ENCODE results near the gene STK32A. TPM values are rescaled to one million over a fixed set of nuclear protein-coding genes. Genes with fewer than 3 reads are reported as not detected.

The STK32A gene
- total RNA-seq, 2 donors from 2014 or later, result 6.6 to 9.1 TPM

DNA sequence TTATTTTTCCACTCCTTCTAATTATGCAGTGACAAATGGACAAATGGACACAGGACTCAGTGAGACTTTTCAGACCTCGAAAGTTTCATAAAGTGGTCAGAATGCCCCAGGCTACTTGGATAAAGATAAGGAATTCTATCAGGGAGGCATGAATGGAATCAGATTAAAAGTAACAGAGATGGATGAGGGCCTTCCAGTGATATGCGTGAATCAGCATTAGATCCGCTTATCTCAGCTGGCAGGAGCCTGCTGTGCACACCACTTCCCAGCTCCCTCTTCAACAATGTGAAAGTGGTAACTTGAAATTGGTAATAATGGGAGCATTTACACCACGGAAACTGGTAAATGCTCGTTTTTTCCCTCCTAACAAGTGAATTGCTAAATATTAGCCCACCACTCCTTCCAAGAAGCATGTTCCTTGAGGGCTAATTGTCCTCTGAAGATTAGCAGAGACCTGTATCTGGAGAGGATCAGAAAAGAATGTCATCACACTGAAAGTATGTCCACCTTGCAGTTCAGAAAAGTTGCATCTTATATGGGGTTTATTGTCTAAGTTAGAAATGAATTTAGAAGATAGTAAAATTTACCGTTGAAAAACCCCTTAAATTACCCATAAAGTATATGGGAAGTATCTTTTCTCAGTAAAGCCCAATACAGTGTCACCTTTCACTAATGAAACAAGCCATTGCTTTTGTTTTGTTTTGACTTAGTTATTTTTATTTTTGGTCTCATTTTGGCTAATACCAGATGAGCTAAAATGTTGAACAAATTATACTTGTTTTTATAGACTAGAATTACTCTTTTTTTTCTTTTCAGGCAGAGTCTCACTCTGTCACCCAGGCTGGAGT, 149.7 kb downstream of the STK32A start:
- intact Hi-C loops (cut with DNase I), result no loop called here
- DNase-seq (no peak), ATAC-seq (no peak)
- no peaks in the 10 kb centered on the region for H3K27me3 ChIP-seq
- H3K4me3 ChIP-seq, result no peak overlapping the region
- no peaks in the 10 kb centered on the region for H3K36me3 ChIP-seq (replicated peaks in 1 of 2; ENCODE audit: insufficient read depth in 1 of 2, low read depth in 2 of 2)
- no peak overlapping the region for H3K27ac ChIP-seq
- TF ChIP-seq, protein P1, sequence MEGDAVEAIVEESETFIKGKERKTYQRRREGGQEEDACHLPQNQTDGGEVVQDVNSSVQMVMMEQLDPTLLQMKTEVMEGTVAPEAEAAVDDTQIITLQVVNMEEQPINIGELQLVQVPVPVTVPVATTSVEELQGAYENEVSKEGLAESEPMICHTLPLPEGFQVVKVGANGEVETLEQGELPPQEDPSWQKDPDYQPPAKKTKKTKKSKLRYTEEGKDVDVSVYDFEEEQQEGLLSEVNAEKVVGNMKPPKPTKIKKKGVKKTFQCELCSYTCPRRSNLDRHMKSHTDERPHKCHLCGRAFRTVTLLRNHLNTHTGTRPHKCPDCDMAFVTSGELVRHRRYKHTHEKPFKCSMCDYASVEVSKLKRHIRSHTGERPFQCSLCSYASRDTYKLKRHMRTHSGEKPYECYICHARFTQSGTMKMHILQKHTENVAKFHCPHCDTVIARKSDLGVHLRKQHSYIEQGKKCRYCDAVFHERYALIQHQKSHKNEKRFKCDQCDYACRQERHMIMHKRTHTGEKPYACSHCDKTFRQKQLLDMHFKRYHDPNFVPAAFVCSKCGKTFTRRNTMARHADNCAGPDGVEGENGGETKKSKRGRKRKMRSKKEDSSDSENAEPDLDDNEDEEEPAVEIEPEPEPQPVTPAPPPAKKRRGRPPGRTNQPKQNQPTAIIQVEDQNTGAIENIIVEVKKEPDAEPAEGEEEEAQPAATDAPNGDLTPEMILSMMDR (IDR thresholded peaks at IDR 0.05), result no peak
- no peak for TF ChIP-seq POLR2A (IDR thresholded peaks at IDR 0.05)
- 72 to 78% methylated on average over 6 of the region's 6 CpGs for WGBS, 2 donors
- no peaks in the 10 kb centered on the region for H3K9me3 ChIP-seq
- H3K4me1 ChIP-seq, result no peaks in the 10 kb centered on the region

DNA sequence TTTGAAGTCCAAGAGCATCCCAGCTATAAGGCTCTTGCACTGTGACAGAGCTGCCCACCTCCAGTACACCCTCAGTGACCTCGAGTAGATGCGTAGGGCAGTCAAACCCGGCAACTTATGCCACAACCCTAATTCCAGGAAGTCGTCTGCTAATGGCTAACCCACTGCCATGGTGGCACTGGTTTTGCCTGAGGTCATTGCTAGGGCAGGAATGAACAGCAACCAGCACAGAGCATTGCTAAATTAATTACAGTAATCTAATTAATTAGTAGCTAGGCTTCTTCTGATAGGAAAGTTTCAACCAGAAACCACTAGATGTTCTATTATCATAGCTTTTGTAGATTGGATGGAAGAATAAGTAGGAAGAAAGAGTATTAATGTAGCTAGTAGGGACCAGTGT, 152.3 kb downstream of the STK32A start:
- WGBS, 2 donors, result 63 to 77% methylated on average over 4 of the region's 4 CpGs
- H3K4me3 ChIP-seq, result no peak overlapping the region
- intact Hi-C loops (cut with DNase I), result no loop called here

DNA sequence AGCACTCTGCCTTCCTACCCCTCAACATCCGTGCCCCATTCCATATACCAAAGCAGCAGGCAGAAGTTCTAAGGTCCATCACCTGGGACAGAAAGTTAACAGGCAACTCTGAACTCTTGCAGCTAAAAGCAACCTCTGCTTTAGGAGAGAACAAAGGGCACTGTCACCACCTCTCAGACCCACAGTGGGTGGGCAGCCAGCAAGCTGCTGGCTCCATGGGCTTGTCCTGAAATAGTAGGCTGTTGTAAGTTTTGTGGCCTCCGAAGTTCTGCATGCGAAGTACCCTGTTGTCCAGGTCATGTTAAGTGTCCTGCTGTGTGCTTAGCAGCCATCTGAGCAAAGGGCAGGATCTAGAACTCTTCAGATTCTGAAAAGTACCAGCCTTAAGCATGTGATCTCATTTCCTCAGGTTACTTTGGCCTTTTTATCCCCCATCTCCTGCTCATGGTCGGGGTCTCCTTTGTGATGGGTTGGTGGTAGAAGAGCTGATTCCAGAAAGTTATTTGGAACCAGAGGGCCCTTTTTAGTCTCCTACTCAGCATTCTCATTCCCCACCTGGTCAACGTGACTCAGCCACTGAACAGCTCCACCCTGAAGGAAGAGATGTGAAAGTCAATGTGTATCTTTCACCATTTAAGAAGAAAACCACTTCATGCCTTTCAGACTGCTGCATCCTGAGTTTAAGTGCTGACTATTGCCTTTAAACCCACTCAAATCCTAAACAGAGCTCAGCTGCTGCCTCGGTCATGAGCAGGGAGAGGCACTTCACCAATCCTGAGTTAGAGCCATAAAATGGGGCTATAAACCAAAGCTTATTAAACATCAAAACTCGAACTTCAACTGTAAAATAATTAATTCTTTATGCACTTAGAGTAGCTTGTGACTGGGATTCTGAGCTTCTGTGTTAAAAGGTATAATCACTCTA, 153.6 kb downstream of the STK32A start:
- intact Hi-C loops (cut with DNase I), result no loop called here
- TF ChIP-seq, protein P1 (IDR thresholded peaks at IDR 0.05), result no peak
- TF ChIP-seq POLR2A (IDR thresholded peaks at IDR 0.05), result no peak
- ATAC-seq, result no peak

More for the DNA sequence above, 152.3 kb downstream of the STK32A start:
- H3K27me3 ChIP-seq, result no peaks in the 10 kb centered on the region
- ATAC-seq (no peak), DNase-seq (no peak)
- TF ChIP-seq POLR2A (IDR thresholded peaks at IDR 0.05), result no peak
- TF ChIP-seq, protein P1 (IDR thresholded peaks at IDR 0.05), result no peak
- no peaks in the 10 kb centered on the region for H3K36me3 ChIP-seq (replicated peaks in 1 of 2; ENCODE audit: insufficient read depth in 1 of 2, low read depth in 2 of 2)
- H3K4me1 ChIP-seq, result no peaks in the 10 kb centered on the region
- H3K9me3 ChIP-seq, result no peaks in the 10 kb centered on the region
- H3K27ac ChIP-seq, result no peak overlapping the region

DNA sequence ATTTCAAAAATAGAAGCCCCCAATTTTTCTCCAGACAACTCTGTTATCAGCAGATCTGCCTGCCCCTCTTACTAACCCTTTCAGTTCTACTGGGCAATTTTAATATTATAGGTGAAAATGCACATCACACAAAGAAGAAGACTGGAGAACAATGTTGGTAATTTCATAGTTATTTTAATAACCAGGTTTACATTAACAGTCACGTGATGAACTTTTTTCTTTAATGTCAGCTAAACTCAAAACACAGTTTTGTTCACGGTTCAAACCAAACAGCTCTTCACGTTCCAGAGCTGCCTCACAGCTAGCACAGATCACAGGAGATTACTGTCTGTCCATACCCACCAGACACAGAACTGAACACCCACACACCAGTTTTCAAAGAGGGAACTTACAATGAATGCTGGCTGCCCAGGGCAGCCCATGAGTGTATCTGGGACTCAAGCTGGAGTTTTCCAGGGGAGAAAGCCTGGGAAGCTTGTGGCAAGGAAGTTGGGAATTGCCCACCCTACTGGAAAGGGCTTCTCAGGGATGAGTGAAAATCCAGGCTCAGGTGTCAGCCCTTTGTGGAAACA, 155.9 kb downstream of the STK32A start:
- H3K9me3 ChIP-seq, result no peaks in the 10 kb centered on the region
- 48 to 61% methylated on average over 3 of the region's 3 CpGs for WGBS, 2 donors
- intact Hi-C loops (cut with DNase I), result loop anchor here (10.0 kb wide), 1 partner anchor 166 kb away; no protein-coding TSS in a partner anchor
- H3K4me1 ChIP-seq, result no peaks in the 10 kb centered on the region
- no peak overlapping the region for H3K4me3 ChIP-seq
- H3K27ac ChIP-seq, result no peak overlapping the region
- DNase-seq, result no peak
- TF ChIP-seq POLR2A (IDR thresholded peaks at IDR 0.05), result no peak
- TF ChIP-seq, protein P1 (IDR thresholded peaks at IDR 0.05), result no peak
- no peak for ATAC-seq
- no peaks in the 10 kb centered on the region for H3K27me3 ChIP-seq
- H3K36me3 ChIP-seq (replicated peaks in 1 of 2; ENCODE audit: insufficient read depth in 1 of 2, low read depth in 2 of 2), result no peaks in the 10 kb centered on the region

More for the DNA sequence above, 153.6 kb downstream of the STK32A start:
- H3K4me1 ChIP-seq, result no peaks in the 10 kb centered on the region
- no peak overlapping the region for H3K27ac ChIP-seq
- 64 to 71% methylated on average over 5 to 7 of the region's 7 CpGs for WGBS, 2 donors
- no peaks in the 10 kb centered on the region for H3K36me3 ChIP-seq (replicated peaks in 1 of 2; ENCODE audit: insufficient read depth in 1 of 2, low read depth in 2 of 2)
- no peaks in the 10 kb centered on the region for H3K9me3 ChIP-seq
- DNase-seq, result no peak
- H3K4me3 ChIP-seq, result no peak overlapping the region
- H3K27me3 ChIP-seq, result no peaks in the 10 kb centered on the region
